ENCODE measurements around the gene RTN1. TPM values are rescaled to one million over a fixed set of nuclear protein-coding genes. Genes with fewer than 3 reads are reported as not detected.

RTN1 gene
- total RNA-seq, 1 donor: under 0.01 TPM

DNA sequence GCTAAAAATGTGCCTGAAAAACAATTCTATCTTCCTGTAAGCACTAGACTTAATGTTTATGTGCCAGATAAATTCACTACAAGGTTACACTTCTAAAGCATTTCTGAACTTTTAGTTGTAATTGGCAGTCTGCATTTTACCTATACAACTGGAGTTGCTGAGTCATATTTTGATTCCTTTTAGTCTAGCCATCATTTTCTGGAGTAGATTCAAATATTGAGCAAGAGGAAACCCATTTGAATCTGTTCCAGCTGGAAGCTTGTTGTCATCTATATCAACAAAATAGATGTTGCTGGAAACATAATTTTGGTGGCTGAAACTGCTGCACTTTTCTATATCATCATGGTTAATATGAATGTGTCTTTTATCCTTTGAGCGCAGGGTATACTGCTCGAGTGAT lies 171.8 kb downstream of the RTN1 start:
- H4K20me1 ChIP-seq (ENCODE audit: insufficient read depth, low read length): no peaks in the 10 kb centered on the region

DNA sequence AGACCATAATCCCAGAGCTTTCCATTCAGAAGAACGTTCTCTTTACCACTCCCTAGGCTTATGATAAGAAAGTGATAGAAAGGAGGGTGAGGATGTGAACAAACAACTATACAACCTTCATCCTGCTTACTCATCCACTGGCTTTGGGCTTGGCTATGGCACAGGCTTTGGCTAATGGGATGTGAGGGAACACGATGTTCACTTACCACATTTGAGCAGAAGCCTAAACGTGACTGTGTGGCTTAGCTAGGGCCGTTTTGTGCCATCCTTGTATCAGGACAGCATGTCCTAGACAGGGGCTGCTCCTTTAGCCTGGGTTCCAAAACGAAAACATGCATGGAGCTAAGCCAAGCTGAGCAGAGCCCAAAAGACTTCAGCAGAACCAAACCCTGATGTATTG lies 175.4 kb downstream of the RTN1 start:
- Histone ChIP-seq H3K4me3 (ENCODE audit: insufficient read depth, low read length) (no peak overlapping the region), H3K9me3 (ENCODE audit: low read depth, low read length) (no peaks in the 10 kb centered on the region), H3K4me2 (ENCODE audit: insufficient read depth, low read length) (no peak overlapping the region), H2AFZ (ENCODE audit: low read length) (no peak overlapping the region), H3K79me2 (ENCODE audit: insufficient read depth, low read length) (no peaks in the 10 kb centered on the region), H3K27me3 (ENCODE audit: insufficient read depth, low read length) (no peaks in the 10 kb centered on the region), H3K27ac (ENCODE audit: low read depth, low read length) (no peak overlapping the region), H4K20me1 (ENCODE audit: insufficient read depth, low read length) (no peaks in the 10 kb centered on the region), H3K36me3 (ENCODE audit: insufficient read depth, low read length) (no peaks in the 10 kb centered on the region), H3K4me1 (ENCODE audit: insufficient read depth, low read length) (no peaks in the 10 kb centered on the region)
- no peak for DNase-seq (ENCODE audit: insufficient read length, low spot score, missing footprints)
- TF ChIP-seq, protein P1, sequence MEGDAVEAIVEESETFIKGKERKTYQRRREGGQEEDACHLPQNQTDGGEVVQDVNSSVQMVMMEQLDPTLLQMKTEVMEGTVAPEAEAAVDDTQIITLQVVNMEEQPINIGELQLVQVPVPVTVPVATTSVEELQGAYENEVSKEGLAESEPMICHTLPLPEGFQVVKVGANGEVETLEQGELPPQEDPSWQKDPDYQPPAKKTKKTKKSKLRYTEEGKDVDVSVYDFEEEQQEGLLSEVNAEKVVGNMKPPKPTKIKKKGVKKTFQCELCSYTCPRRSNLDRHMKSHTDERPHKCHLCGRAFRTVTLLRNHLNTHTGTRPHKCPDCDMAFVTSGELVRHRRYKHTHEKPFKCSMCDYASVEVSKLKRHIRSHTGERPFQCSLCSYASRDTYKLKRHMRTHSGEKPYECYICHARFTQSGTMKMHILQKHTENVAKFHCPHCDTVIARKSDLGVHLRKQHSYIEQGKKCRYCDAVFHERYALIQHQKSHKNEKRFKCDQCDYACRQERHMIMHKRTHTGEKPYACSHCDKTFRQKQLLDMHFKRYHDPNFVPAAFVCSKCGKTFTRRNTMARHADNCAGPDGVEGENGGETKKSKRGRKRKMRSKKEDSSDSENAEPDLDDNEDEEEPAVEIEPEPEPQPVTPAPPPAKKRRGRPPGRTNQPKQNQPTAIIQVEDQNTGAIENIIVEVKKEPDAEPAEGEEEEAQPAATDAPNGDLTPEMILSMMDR (IDR thresholded peaks at IDR 0.05; ENCODE audit: extremely low read depth, low read depth, low read length): no peak

More for the DNA sequence above, 171.8 kb downstream of the RTN1 start:
- Histone ChIP-seq H2AFZ (ENCODE audit: low read length) (no peak overlapping the region), H3K4me1 (ENCODE audit: insufficient read depth, low read length) (no peaks in the 10 kb centered on the region), H3K27ac (ENCODE audit: low read depth, low read length) (no peak overlapping the region), H3K36me3 (ENCODE audit: insufficient read depth, low read length) (no peaks in the 10 kb centered on the region), H3K27me3 (ENCODE audit: insufficient read depth, low read length) (no peaks in the 10 kb centered on the region), H3K4me2 (ENCODE audit: insufficient read depth, low read length) (no peak overlapping the region), H3K79me2 (ENCODE audit: insufficient read depth, low read length) (no peaks in the 10 kb centered on the region), H3K4me3 (ENCODE audit: insufficient read depth, low read length) (no peak overlapping the region), H3K9me3 (ENCODE audit: low read depth, low read length) (no peaks in the 10 kb centered on the region)
- TF ChIP-seq, protein P1 (IDR thresholded peaks at IDR 0.05; ENCODE audit: extremely low read depth, low read depth, low read length): no peak
- DNase-seq (ENCODE audit: insufficient read length, low spot score, missing footprints): no peak

DNA sequence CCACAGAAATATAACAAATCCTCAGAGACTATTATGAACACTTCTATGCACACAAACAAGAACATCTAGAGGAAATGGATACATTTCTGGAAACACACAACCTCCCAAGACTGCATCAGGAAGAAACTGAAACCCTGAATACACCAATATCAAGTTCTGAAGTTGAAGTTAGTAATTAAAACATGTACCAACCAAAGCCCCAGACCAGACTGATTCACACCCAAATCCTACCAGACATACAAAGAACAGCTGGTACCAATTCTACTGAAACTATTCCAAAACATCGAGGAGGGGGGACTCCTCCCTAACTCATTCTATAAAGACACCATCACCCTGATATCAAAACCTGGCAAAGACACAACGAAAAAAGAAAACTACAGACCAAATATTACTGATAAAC lies 179.3 kb downstream of the RTN1 start:
- Histone ChIP-seq H3K27me3 (ENCODE audit: insufficient read depth, low read length) (no peaks in the 10 kb centered on the region), H3K4me2 (ENCODE audit: insufficient read depth, low read length) (no peak overlapping the region), H2AFZ (ENCODE audit: low read length) (no peak overlapping the region), H3K4me3 (ENCODE audit: insufficient read depth, low read length) (no peak overlapping the region), H3K36me3 (ENCODE audit: insufficient read depth, low read length) (no peaks in the 10 kb centered on the region), H3K9me3 (ENCODE audit: low read depth, low read length) (no peaks in the 10 kb centered on the region), H4K20me1 (ENCODE audit: insufficient read depth, low read length) (no peaks in the 10 kb centered on the region), H3K27ac (ENCODE audit: low read depth, low read length) (no peak overlapping the region), H3K79me2 (ENCODE audit: insufficient read depth, low read length) (no peaks in the 10 kb centered on the region), H3K4me1 (ENCODE audit: insufficient read depth, low read length) (no peaks in the 10 kb centered on the region)
- DNase-seq (ENCODE audit: insufficient read length, low spot score, missing footprints): no peak
- TF ChIP-seq, protein P1 (IDR thresholded peaks at IDR 0.05; ENCODE audit: extremely low read depth, low read depth, low read length): no peak

DNA sequence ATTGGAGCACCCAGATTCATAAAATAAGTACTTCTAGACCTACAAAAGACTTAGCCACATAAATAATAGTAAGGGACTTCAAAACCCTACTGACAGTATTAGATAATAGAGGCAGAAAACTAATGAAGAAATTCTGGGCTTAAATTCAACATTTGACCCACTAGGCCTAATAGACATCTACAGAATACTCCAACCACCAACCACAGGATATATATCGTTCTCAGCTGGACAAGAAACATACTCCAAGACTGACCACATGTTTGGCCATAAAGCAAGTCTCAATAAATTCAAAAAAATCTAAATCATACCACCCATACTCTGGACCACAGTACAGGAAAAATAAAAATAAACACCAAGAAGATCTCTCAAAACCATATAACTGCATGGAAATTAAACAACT lies 180.2 kb downstream of the RTN1 start:
- Histone ChIP-seq H3K9me3 (ENCODE audit: low read depth, low read length) (no peaks in the 10 kb centered on the region), H3K4me2 (ENCODE audit: insufficient read depth, low read length) (no peak overlapping the region), H3K79me2 (ENCODE audit: insufficient read depth, low read length) (no peaks in the 10 kb centered on the region), H3K4me3 (ENCODE audit: insufficient read depth, low read length) (no peak overlapping the region), H3K36me3 (ENCODE audit: insufficient read depth, low read length) (no peaks in the 10 kb centered on the region), H3K27me3 (ENCODE audit: insufficient read depth, low read length) (no peaks in the 10 kb centered on the region), H4K20me1 (ENCODE audit: insufficient read depth, low read length) (no peaks in the 10 kb centered on the region), H3K4me1 (ENCODE audit: insufficient read depth, low read length) (no peaks in the 10 kb centered on the region), H3K27ac (ENCODE audit: low read depth, low read length) (no peak overlapping the region), H2AFZ (ENCODE audit: low read length) (no peak overlapping the region)
- no peak for DNase-seq (ENCODE audit: insufficient read length, low spot score, missing footprints)
- TF ChIP-seq, protein P1 (IDR thresholded peaks at IDR 0.05; ENCODE audit: extremely low read depth, low read depth, low read length): no peak

All from osteoblast (primary cell).